Panc1 (cell line): ENCODE measurements around the gene MAGI1.

Source experiments
- POLR2AphosphoS5 ChIP-seq: IDR thresholded peaks from 2 replicates; pipeline ENCODE4 v1.6.1; 2012; ENCODE audit warnings: mild to moderate bottlenecking, low read depth, low read length, moderate library complexity
- TF ChIP-seq, protein P1 (sequence below): fragments of 450-650 bp; IDR thresholded peaks from 2 replicates; pipeline ENCODE4 v1.5.1; 2017; ENCODE audit warnings: mild to moderate bottlenecking

DNA sequence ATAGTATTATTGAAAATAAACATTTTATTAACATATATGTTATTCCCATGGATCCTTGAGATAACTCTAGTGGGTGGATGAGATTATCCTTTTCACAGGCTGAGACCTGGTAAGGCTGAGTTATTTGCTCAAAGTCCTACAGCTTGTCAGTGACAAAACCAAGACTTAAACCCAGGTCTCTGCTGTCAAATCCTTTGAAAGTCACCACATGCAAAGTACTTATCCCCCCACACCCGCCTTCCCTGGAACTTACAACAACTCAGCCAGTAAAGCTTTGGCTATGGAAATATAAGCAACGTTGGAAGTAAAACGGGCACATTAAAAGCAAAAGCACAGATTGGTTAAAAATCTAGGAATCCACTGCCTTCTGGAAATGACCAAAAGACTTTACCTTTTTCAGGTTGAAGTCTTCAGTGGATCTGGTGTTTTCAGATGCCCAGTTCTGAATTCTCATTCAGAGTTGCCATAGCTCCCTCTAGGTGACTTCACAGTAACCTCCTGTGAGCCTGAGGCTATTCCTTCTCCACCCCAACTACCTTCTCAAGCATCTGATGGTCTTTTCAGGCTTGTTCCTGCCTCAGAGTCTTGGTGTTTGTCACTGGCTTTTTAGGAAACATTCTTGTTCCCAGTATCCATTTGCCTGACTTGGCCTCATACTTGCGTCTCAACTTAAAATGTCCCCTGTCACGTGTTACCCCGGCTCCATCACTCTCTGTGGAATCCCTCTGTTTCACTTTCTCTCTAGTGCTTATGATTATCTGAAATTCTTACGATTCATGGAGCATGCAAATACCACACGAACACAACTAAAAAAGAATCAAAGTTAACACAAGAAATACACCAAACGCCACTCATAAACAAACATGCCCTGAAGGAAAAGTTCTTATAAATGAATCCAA lies 131.2 kb downstream of the MAGI1 start:
- TF ChIP-seq, protein P1, sequence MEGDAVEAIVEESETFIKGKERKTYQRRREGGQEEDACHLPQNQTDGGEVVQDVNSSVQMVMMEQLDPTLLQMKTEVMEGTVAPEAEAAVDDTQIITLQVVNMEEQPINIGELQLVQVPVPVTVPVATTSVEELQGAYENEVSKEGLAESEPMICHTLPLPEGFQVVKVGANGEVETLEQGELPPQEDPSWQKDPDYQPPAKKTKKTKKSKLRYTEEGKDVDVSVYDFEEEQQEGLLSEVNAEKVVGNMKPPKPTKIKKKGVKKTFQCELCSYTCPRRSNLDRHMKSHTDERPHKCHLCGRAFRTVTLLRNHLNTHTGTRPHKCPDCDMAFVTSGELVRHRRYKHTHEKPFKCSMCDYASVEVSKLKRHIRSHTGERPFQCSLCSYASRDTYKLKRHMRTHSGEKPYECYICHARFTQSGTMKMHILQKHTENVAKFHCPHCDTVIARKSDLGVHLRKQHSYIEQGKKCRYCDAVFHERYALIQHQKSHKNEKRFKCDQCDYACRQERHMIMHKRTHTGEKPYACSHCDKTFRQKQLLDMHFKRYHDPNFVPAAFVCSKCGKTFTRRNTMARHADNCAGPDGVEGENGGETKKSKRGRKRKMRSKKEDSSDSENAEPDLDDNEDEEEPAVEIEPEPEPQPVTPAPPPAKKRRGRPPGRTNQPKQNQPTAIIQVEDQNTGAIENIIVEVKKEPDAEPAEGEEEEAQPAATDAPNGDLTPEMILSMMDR, result 0 out of 2 replicates have a peak, but pooled peaks have one; percentile 4
- TF ChIP-seq POLR2AphosphoS5, result no peak
